GM21526 (cell line): ENCODE measurements around the gene RNF115.
"Not testable (repeated sequence)": the region's sequence is repeated elsewhere in the genome, so short reads cannot be mapped to it uniquely, and the experiment has no call there.

Experiments
- ATAC-seq: cut with Tn5 transposase; IDR thresholded peaks from one replicate; pipeline ENCODE4 v1.9.1; 2021; ENCODE audit warnings: moderate library complexity; ENCODE audit not compliant: unreplicated experiment, low FRiP score

The RNF115 gene

DNA sequence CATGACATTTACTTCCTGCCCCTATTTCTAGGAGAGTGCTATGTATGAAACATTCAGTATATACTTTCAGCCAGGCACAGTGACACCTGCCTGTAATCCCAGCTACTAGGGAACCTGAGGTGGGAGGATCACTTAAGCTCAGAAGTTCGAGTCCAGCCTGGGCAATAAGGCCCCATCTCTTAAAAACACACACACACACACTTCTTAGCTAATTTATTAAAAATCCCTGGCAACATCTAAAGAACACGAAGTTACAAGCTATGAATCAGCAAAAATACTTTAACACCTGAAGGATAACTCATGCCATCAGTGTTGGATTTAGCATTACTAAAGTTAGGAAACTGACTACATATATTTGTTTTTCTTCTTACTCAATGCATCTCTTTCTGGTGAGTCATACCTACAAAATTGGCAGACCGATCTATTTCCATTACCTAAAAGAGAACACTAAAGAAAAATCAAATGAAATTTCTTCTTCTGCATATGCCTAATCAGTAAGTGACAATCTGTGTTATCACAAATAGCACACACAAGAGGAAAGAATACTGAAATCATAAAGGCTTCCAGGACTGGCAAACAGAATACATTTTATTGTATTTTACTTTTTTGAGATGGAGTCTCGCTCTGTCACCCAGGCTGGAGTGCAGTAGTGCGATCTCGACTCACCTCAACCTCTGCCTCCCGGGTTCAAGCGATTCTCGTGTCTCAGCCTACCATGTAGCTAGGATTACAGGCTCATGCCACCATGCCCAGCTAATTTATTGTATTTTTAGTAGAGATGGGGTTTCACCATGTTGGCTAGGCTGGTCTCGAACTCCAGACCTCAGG is 41.4 kb downstream of the RNF115 start:
- no peak for ATAC-seq

DNA sequence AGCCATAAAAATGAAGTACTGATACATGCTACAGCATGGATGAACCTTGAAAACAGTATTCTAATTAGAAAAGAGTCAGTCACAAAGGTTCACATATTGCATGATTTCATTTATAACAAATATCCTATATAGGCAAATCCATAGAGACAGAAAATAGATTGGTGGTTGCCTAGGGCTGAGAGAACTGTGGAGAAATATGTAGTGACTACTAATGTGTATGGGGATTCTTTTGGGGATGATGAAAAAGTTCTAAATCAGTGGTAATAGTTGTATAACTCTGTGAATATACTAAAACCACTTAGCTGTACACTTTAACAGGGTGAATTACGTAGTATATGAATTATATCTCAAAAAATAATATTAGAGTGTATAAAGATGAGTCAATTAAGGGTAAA is 45.8 kb downstream of the RNF115 start:
- ATAC-seq, result no peak

DNA sequence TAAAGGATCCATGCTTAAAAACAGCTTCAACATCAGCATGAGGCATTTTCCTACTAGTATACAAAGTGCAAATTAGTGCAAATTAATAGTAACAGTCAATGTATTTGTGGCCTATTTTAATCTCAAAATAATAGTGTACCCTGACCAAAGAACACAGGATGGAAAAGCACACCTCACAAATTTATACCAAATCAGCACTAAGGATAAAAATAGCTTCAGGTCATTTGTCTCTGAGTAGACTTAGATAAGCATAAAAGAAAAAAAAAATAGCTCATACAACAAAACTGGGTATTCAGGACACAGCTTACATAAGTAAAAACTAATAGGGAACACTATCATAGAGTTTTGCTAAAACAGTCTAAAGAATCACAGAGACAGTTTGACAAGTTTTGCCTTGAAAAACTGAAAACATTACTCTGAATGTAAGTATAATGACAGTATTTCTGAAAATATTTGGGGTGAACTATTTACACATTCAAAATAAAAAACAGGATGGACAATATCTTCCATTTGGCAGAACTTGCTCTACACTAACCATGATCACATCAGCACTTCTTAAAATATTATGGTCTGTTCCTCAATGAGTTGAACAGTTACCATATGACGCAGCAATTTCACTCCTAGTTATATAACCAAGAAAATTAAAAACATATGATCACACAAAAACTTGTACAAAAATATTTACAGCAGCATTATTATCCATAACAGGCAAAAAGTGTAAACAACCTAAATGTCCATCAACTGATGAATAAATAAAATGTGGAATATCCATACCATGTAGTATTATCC is 46.3 kb downstream of the RNF115 start:
- no peak for ATAC-seq

DNA sequence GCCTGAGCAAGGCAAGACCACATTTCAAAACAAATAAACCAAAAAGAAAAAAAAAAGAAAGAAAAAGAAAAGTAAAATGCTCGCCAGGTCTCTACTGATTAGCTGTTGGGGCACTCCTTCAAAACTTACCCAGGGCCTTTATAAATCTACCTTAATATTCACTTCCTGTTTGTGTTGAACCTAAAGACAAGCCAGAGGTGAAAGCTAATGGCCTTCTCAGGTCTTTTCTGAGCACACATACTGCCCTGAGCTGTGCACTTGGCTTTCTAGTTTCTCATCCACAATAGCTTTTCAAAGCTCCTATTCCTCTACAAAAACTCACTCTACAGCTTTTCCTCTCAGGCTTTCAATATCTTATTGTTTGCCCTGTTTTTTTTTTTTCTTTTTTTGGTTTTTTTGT is 50.5 kb downstream of the RNF115 start:
- no peak for ATAC-seq

DNA sequence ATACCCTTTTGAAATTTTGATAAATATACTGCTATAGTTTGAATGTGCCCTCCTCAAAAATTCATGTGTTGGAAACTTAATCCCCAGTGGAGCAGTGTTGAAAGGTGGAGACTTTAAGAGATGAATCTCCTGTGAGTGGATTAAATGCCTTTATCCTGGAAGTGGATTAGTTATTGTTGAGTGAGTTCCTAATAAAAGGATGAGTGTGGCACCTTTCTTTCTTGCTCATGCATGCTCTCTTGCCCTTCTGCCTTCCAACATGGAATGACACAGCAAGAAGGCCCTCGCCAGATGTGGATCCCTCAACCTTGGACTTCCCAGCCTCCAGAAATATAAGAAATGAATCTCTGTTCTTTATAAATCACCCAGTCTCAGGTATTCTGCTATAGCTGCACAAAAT is 52.8 kb downstream of the RNF115 start:
- ATAC-seq, result no peak

DNA sequence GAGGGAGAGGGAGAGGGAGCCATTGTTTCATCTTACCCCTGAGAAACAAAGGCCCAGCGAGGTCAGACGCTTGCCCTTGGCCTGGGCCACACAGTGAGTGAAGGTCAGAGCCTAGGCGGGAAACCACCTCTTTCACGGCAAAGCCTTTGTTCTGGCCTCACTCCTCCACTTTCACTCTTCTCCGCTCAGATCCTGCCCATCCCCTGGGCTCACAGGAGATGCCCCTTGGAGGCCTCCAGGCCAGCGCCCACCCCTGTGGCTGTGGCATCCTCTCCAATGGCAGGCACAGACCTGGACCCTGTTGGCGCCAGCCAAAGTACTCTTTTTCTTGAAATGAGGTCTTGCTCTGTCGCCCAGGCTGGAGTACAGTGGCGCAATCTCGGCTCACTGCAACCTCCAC is 55.9 kb downstream of the RNF115 start:
- ATAC-seq, result not testable (repeated sequence)

DNA sequence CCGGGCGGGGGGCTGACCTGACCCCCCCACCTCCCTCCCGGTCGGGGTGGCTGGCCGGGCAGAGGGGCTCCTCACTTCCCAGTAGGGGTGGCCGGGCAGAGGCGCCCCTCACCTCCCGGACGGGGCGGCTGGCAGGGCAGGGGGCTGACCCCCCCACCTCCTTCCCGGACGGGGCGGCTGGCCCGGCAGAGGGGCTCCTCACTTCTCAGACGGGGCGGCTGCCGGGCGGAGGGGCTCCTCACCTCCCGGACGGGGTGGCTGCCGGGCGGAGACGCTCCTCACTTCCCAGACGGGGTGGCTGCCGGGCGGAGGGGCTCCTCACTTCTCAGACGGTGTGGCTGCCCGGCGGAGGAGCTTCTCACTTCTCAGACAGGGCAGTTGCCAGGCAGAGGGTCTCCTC is 57.0 kb downstream of the RNF115 start:
- ATAC-seq, result not testable (repeated sequence)

DNA sequence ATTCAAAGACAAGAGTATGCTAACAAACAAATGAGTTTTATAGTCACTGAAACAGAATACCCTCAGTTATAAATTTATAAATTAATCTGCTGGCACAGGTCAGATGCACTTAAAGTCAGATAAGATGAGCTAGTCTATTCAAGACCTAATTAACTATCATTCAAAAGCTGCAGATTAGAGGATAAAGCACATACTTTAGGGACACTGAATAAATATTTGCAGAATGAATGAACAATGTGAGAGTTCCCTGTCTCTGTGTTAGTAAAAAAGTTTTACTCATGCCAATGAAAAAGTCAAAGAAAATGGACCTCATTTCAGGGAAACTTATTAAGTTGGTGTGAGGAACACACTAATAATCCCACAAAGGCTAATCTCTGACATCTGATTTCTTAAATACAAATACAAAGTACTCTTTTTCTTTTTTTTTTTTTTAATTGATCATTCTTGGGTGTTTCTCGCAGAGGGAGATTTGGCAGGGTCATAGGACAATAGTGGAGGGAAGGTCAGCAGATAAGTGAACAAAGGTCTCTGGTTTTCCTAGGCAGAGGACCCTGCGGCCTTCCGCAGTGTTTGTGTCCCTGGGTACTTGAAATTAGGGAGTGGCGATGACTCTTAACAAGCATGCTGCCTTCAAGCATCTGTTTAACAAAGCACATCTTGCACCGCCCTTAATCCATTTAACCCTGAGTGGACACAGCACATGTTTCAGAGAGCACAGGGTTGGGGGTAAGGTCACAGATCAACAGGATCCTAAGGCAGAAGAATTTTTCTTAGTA is 58.1 kb downstream of the RNF115 start:
- not testable (repeated sequence) for ATAC-seq

DNA sequence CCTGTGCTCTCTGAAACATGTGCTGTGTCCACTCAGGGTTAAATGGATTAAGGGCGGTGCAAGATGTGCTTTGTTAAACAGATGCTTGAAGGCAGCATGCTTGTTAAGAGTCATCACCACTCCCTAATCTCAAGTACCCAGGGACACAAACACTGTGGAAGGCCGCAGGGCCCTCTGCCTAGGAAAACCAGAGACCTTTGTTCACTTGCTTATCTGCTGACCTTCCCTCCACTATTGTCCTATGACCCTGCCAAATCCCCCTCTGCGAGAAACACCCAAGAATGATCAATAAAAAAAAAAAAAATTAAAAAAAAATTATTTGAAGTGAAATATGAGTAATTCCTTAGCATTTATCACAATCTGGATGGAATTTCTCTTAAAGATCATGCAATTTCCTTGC is 58.8 kb downstream of the RNF115 start:
- not testable (repeated sequence) for ATAC-seq

DNA sequence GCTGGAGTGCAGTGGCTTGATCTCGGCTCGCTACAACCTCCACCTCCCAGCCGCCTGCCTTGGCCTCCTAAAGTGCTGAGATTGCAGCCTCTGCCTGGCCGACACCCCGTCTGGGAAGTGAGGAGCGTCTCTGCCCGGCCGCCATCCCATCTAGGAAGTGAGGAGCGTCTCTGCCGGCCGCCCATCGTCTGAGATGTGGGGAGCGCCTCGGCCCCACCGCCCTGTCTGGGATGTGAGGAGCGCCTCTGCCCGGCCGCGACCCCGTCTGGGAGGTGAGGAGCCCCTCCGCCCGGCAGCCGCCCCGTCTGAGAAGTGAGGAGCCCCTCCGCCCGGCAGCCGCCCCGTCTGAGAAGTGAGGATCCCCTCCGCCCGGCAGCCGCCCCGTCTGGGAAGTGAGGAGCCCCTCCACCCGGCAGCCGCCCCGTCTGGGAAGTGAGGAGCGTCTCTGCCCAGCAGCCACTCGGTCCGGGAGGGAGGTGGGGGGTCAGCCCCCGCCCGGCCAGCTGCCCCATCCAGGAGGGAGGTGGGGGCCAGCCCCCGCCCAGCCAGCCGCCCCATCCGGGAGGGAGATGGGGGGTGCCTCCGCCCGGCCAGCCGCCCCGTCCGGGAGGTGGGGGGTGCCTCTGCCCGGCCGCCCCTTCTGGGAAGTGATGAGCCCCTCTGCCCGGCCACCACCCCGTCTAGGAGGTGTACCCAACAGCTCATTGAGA is 59.5 kb downstream of the RNF115 start:
- not testable (repeated sequence) for ATAC-seq

DNA sequence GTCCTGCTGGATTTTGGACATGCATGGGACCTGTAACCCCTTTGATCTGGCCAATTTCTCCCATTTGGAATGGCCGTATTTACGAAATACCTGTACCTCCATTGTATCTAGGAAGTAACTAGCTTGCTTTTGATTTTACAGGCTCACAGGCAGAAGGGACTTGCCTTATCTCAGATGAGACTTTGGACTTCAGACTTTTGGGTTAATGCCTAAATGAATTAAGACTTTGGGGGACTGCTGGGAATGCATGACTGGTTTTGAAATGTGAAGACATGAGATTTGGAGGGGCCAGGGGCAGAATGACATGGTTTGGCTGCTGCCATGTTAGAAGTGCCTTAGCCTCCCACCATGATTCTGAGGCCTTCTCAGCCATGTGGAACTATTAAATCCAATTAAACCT is 61.9 kb downstream of the RNF115 start:
- not testable (repeated sequence) for ATAC-seq

DNA sequence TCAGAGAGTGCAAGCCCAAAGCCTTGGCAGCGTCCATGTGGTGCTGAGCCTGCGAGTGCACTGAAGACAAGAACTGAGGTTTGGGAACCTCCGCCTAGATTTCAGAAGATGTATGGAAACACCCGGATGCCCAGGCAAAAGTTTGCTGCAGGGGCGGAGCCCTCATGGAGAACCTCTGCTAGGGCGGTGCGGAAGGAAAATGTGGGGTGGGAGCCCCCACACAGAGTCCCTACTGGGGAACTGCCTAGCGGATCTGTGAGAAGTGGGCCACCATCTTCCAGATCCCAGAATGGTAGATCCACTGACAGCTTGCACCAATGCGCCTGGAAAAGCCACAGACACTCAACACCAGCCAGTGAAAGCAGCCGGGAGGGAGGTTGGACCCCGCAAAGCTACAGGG is 62.4 kb downstream of the RNF115 start:
- ATAC-seq, result not testable (repeated sequence)

DNA sequence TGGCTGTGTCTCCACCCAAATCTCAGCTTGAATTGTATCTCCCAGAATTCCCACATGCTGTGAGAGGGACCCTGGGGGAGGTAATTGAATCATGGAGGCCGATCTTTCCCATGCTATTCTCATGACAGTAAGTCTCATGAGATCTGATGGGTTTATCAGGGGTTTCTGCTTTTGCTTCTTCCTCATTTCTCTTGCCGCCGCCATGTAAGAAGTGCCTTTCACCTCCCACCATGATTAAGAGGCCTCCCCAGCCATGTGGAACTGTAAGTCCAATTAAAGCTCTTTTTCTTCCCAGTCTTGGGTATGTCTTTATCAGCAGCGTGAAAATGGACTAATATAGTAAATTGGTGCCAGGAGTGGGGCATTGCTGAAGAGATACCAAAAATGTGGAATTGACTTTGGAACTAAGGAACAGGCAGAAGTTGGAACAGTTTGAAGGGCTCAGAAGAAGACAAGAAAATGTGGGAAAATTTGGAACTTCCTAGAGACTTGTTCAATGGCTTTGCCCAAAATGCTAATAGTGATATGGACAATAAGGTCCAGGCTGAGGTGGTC is 63.4 kb downstream of the RNF115 start:
- ATAC-seq, result not testable (repeated sequence)

DNA sequence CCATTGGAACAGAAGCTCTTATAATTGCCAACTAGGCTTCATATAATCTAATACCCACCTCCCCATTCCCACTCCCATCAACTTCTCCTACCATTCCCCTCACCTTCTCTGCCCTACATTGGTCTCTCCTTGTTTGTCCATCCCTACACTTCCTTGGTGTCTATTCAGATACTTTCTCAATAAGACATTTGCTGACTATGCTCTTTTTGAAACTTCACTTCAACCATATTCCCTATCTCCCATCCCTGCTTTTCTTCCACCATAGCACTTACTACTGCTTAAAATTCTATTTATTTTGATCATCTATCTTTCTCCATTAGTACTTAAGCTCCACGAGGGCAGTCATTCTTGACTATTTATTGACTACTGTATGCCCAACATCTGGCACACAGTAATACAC is 64.2 kb downstream of the RNF115 start:
- no peak for ATAC-seq

DNA sequence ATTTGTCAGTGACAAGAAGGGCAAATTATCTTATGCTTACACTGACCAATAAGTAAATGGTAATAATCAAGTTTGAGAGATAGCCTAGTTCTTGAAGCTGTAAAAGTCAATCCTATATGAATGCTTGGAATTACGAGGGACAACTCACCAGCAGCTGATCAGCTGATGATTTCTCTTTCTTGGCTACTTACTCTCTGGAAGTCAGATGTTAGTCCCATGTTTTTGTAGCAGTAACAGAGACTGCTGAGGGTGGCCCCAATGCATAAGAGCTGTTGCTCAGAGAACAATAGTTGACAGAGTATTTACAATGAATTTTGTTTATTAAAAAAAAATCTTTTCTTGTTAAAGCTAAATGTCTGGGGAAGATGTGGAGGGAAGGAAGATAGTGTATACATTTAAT is 65.3 kb downstream of the RNF115 start:
- no peak for ATAC-seq

DNA sequence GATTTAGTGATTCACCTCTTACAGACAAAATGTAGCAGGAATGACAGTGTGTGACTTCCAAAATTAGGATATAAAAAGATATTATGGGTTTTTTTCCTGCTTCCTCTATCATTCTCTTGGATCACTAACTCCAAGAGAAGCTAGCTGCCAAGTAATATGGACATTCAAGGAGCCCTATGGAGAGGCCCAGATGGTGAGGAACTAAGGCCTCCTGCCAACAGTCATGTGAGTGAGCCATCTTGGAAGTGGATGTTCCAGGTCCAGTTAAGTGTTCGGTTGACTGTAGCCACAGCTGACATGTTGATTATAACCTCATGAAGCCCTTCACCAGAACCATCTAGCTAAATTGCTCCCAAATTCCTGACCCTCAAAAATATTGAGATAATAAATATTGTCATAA is 65.8 kb downstream of the RNF115 start:
- ATAC-seq, result no peak

DNA sequence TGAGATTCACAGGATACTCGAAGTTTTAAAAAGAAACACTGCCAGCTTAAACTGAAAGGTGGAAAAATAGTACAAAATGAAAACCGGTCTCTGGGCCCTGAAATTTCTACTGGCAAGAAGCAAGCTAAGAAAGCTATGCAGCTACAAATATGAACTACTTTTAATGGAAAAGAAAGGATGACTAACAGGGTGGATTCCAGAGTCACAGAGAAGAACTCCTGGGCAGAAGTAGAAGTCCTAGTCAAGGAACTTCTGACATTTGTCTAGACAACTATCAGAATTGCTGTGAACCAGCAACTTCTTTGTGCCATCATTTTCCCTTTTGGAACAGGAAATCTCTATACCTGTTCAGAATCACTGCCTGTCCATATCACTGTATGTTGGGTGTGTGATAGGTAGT is 66.5 kb downstream of the RNF115 start:
- ATAC-seq, result no peak

DNA sequence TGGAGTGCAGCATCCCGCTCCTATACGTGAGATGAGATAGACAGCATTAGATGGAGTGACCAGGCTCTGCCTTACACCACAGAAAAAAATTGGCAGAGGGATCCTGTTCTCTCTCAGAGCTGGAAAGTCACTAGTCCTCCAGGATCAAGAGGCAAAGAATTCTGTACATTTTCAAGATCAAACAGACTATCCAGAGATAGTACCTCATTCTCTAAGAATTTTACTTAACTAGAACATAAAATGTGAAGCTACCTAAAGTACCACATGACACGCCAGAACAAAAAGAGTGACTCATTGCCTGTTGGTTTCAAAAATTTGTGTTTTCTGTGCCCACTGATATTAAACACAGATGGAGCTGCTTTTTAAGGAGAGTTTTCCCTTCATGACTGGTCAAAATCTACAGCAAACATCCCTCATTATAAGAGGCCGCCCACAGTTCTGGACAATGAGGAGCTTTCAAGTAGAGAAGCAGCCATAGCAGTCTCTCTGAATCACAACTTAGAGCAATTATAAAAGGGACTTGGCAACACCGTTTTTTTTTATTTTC is 72.3 kb downstream of the RNF115 start:
- ATAC-seq, result no peak

DNA sequence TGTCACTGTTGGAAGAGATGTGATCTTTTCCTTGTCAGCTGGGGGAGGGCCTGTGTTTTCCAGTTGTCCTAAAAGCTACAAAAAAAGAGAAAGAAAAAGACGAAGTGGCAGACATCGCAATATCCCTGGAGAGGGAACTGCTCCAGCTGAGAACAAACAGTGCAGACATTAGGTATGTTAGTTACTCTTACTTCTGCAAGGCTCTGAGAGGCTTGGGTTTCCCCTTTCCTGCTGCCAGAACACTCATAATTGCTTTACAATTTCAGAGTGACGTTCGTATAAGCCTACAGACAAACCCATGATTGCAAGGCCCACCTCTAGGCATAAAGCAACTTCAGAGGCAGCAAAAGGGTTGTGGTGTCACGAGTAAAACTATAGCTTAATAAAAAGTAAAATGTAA is 73.5 kb downstream of the RNF115 start:
- no peak for ATAC-seq
